ENCODE data around the gene FNTB. TPM values are rescaled to one million over a fixed set of nuclear protein-coding genes. Genes with fewer than 3 reads are reported as not detected.

FNTB gene
- total and polyA plus RNA-seq, 2 experiments from 2014 or later = 8.6 to 12.5 TPM

DNA sequence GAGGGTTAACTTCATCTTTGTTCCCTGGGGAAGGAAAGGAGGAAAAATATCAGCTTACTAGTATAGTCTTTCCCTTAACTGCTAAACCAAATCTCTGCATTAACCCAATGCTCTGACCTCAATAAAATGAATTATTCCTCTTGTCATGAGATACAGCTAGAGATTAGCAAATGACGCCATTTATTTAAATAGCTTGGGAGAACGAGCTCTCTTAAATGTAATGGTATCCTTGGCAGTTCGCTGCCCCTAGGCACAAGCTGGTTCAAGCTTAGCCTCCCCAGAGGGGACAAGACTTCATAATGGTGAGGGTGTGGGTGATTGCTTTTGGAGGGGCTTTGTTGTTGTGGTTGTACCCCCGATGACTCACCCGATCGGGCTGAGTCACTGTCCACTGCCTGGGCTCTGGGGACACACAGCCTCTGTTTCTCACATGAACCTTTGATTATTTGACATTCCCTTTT lies 19.6 kb downstream of the FNTB start:
- Mint-ChIP-seq H3K27ac (peak overlapping the region; percentile 7; the same call in 1 of the 2 replicates), H3K4me1 (peaks cover 16% of the 10 kb centered on the region), H3K27me3 (ENCODE audit: insufficient read depth, low read depth, poor library complexity) (peaks cover 5% of the 10 kb centered on the region), H3K36me3 (ENCODE audit: low read depth) (no peaks in the 10 kb centered on the region; the same call in 1 of the 3 replicates), H3K9me3 (no peaks in the 10 kb centered on the region), H3K4me3 (no peak overlapping the region)
- Histone ChIP-seq H3K36me3 (ENCODE audit: insufficient read depth) (no peaks in the 10 kb centered on the region), H2AFZ (no peak overlapping the region), H4K20me1 (replicated peaks; ENCODE audit: insufficient read depth) (no peaks in the 10 kb centered on the region), H3K4me1 (ENCODE audit: insufficient read depth) (peaks cover 4% of the 10 kb centered on the region; the same call in 1 of the 2 replicates), H3K9me2 (ENCODE audit: insufficient read depth) (no peaks in the 10 kb centered on the region; the same call in 1 of the 2 replicates), H3F3A (replicated peaks; ENCODE audit: low read depth) (no peaks in the 10 kb centered on the region), H3K27me3 (ENCODE audit: insufficient read depth) (no peaks in the 10 kb centered on the region), H3K27ac (ENCODE audit: low read depth) (no peak overlapping the region), H3K79me2 (replicated peaks; ENCODE audit: insufficient read depth) (no peaks in the 10 kb centered on the region), H3K4me3 (no peak overlapping the region), H3K4me2 (no peak overlapping the region)
- no peak for TF ChIP-seq NANOG (IDR thresholded peaks at IDR 0.05; ENCODE audit: borderline replicate concordance)
- TF ChIP-seq, protein P1, sequence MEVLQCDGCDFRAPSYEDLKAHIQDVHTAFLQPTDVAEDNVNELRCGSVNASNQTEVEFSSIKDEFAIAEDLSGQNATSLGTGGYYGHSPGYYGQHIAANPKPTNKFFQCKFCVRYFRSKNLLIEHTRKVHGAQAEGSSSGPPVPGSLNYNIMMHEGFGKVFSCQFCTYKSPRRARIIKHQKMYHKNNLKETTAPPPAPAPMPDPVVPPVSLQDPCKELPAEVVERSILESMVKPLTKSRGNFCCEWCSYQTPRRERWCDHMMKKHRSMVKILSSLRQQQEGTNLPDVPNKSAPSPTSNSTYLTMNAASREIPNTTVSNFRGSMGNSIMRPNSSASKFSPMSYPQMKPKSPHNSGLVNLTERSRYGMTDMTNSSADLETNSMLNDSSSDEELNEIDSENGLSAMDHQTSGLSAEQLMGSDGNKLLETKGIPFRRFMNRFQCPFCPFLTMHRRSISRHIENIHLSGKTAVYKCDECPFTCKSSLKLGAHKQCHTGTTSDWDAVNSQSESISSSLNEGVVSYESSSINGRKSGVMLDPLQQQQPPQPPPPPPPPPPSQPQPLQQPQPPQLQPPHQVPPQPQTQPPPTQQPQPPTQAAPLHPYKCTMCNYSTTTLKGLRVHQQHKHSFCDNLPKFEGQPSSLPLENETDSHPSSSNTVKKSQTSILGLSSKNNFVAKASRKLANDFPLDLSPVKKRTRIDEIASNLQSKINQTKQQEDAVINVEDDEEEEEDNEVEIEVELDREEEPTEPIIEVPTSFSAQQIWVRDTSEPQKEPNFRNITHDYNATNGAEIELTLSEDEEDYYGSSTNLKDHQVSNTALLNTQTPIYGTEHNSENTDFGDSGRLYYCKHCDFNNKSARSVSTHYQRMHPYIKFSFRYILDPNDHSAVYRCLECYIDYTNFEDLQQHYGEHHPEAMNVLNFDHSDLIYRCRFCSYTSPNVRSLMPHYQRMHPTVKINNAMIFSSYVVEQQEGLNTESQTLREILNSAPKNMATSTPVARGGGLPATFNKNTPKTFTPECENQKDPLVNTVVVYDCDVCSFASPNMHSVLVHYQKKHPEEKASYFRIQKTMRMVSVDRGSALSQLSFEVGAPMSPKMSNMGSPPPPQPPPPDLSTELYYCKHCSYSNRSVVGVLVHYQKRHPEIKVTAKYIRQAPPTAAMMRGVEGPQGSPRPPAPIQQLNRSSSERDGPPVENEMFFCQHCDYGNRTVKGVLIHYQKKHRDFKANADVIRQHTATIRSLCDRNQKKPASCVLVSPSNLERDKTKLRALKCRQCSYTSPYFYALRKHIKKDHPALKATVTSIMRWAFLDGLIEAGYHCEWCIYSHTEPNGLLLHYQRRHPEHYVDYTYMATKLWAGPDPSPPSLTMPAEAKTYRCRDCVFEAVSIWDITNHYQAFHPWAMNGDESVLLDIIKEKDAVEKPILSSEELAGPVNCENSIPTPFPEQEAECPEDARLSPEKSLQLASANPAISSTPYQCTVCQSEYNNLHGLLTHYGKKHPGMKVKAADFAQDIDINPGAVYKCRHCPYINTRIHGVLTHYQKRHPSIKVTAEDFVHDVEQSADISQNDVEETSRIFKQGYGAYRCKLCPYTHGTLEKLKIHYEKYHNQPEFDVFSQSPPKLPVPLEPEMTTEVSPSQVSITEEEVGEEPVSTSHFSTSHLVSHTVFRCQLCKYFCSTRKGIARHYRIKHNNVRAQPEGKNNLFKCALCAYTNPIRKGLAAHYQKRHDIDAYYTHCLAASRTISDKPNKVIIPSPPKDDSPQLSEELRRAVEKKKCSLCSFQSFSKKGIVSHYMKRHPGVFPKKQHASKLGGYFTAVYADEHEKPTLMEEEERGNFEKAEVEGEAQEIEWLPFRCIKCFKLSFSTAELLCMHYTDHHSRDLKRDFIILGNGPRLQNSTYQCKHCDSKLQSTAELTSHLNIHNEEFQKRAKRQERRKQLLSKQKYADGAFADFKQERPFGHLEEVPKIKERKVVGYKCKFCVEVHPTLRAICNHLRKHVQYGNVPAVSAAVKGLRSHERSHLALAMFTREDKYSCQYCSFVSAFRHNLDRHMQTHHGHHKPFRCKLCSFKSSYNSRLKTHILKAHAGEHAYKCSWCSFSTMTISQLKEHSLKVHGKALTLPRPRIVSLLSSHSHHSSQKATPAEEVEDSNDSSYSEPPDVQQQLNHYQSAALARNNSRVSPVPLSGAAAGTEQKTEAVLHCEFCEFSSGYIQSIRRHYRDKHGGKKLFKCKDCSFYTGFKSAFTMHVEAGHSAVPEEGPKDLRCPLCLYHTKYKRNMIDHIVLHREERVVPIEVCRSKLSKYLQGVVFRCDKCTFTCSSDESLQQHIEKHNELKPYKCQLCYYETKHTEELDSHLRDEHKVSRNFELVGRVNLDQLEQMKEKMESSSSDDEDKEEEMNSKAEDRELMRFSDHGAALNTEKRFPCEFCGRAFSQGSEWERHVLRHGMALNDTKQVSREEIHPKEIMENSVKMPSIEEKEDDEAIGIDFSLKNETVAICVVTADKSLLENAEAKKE (CRISPR knock-in tag; IDR thresholded peaks at IDR 0.05) = no peak
- TF ChIP-seq EZH2 (IDR thresholded peaks at IDR 0.05; ENCODE audit: low read depth, unreplicated experiment) = no peak
- TF ChIP-seq, protein P2, sequence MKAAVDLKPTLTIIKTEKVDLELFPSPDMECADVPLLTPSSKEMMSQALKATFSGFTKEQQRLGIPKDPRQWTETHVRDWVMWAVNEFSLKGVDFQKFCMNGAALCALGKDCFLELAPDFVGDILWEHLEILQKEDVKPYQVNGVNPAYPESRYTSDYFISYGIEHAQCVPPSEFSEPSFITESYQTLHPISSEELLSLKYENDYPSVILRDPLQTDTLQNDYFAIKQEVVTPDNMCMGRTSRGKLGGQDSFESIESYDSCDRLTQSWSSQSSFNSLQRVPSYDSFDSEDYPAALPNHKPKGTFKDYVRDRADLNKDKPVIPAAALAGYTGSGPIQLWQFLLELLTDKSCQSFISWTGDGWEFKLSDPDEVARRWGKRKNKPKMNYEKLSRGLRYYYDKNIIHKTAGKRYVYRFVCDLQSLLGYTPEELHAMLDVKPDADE (IDR thresholded peaks at IDR 0.05) = no peak
- TF ChIP-seq ZNF114 (CRISPR knock-in tag; IDR thresholded peaks at IDR 0.05) = no peak
- no peak for TF ChIP-seq EZH2phosphoT487 (IDR thresholded peaks at IDR 0.05; ENCODE audit: unreplicated experiment)
- no peak for TF ChIP-seq POLR2AphosphoS5 (IDR thresholded peaks at IDR 0.05; ENCODE audit: low read depth)
- no peak for TF ChIP-seq CREB1 (CRISPR knock-in tag; IDR thresholded peaks at IDR 0.05; ENCODE audit: low read depth)
- TF ChIP-seq STAT1 (IDR thresholded peaks at IDR 0.05; ENCODE audit: unreplicated experiment) = no peak
- no peak for TF ChIP-seq JUNB (IDR thresholded peaks at IDR 0.05; ENCODE audit: unreplicated experiment)
- TF ChIP-seq ZNF331 (CRISPR knock-in tag; IDR thresholded peaks at IDR 0.05; ENCODE audit: low read depth) = no peak
- TF ChIP-seq, protein P3, sequence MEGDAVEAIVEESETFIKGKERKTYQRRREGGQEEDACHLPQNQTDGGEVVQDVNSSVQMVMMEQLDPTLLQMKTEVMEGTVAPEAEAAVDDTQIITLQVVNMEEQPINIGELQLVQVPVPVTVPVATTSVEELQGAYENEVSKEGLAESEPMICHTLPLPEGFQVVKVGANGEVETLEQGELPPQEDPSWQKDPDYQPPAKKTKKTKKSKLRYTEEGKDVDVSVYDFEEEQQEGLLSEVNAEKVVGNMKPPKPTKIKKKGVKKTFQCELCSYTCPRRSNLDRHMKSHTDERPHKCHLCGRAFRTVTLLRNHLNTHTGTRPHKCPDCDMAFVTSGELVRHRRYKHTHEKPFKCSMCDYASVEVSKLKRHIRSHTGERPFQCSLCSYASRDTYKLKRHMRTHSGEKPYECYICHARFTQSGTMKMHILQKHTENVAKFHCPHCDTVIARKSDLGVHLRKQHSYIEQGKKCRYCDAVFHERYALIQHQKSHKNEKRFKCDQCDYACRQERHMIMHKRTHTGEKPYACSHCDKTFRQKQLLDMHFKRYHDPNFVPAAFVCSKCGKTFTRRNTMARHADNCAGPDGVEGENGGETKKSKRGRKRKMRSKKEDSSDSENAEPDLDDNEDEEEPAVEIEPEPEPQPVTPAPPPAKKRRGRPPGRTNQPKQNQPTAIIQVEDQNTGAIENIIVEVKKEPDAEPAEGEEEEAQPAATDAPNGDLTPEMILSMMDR (conservative IDR thresholded peaks at IDR 0.05; ENCODE audit: low read depth in 2 of 2) = no peak
- TF ChIP-seq, protein P4, sequence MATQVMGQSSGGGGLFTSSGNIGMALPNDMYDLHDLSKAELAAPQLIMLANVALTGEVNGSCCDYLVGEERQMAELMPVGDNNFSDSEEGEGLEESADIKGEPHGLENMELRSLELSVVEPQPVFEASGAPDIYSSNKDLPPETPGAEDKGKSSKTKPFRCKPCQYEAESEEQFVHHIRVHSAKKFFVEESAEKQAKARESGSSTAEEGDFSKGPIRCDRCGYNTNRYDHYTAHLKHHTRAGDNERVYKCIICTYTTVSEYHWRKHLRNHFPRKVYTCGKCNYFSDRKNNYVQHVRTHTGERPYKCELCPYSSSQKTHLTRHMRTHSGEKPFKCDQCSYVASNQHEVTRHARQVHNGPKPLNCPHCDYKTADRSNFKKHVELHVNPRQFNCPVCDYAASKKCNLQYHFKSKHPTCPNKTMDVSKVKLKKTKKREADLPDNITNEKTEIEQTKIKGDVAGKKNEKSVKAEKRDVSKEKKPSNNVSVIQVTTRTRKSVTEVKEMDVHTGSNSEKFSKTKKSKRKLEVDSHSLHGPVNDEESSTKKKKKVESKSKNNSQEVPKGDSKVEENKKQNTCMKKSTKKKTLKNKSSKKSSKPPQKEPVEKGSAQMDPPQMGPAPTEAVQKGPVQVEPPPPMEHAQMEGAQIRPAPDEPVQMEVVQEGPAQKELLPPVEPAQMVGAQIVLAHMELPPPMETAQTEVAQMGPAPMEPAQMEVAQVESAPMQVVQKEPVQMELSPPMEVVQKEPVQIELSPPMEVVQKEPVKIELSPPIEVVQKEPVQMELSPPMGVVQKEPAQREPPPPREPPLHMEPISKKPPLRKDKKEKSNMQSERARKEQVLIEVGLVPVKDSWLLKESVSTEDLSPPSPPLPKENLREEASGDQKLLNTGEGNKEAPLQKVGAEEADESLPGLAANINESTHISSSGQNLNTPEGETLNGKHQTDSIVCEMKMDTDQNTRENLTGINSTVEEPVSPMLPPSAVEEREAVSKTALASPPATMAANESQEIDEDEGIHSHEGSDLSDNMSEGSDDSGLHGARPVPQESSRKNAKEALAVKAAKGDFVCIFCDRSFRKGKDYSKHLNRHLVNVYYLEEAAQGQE (IDR thresholded peaks at IDR 0.05; ENCODE audit: unreplicated experiment) = no peak
- ATAC-seq (no peak), DNase-seq (ENCODE audit: low spot score) (no peak)

All from GM23338 (cell line).